ENCODE data around the gene SLC2A11.

DNA sequence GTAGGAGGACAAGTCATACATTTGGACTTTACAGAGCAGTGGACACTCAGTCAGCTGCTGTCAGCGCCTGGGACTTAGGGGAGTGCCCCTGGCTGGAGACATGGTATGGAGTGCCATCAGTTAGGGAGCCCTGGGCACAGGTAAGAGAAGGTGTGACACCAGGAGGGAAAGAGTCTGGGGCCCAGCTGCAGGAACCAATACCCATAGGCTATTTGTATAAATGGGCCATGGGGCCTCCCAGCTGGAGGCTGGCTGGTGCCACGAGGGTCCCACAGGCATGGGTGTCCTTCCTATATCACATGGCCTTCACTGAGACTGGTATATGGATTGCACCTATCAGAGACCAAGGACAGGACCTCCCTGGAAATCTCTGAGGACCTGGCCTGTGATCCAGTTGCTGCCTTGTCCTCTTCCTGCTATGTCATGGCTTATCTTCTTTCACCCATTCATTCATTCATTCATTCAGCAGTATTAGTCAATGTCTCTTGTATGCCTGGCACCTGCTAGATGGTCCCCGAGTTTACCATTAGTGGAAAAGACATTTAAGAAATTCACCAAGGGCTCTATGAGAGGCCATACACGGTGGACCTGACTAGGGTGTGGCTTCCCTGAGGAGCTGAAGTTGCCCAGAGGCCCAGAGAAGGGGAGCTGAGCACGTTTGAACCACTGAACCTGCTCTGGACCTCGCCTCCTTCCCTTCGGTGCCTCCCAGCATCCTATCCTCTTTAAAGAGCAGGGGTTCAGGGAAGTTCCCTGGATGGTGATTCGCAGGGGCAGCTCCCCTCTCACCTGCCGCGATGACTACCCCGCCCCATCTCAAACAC lies 35.7 kb downstream of the SLC2A11 start:
- TF ChIP-seq MXI1 (conservative IDR thresholded peaks at IDR 0.05; ENCODE audit: poor library complexity, severe bottlenecking) (no peak), POLR2AphosphoS5 (IDR thresholded peaks at IDR 0.05) (no peak), EP300 (conservative IDR thresholded peaks at IDR 0.05; ENCODE audit: poor library complexity, severe bottlenecking) (no peak), EZH2 (IDR thresholded peaks at IDR 0.05; ENCODE audit: borderline replicate concordance, insufficient read depth, low read length, poor library complexity, severe bottlenecking) (no peak), RAD21 (conservative IDR thresholded peaks at IDR 0.05) (no peak), TAF1 (IDR thresholded peaks at IDR 0.05; ENCODE audit: low read depth) (no peak), SMC3 (conservative IDR thresholded peaks at IDR 0.05; ENCODE audit: poor library complexity) (no peak)
- TF ChIP-seq, protein P1, sequence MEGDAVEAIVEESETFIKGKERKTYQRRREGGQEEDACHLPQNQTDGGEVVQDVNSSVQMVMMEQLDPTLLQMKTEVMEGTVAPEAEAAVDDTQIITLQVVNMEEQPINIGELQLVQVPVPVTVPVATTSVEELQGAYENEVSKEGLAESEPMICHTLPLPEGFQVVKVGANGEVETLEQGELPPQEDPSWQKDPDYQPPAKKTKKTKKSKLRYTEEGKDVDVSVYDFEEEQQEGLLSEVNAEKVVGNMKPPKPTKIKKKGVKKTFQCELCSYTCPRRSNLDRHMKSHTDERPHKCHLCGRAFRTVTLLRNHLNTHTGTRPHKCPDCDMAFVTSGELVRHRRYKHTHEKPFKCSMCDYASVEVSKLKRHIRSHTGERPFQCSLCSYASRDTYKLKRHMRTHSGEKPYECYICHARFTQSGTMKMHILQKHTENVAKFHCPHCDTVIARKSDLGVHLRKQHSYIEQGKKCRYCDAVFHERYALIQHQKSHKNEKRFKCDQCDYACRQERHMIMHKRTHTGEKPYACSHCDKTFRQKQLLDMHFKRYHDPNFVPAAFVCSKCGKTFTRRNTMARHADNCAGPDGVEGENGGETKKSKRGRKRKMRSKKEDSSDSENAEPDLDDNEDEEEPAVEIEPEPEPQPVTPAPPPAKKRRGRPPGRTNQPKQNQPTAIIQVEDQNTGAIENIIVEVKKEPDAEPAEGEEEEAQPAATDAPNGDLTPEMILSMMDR (IDR thresholded peaks at IDR 0.05; ENCODE audit: poor library complexity, severe bottlenecking): no peak
- TF ChIP-seq, protein P2, sequence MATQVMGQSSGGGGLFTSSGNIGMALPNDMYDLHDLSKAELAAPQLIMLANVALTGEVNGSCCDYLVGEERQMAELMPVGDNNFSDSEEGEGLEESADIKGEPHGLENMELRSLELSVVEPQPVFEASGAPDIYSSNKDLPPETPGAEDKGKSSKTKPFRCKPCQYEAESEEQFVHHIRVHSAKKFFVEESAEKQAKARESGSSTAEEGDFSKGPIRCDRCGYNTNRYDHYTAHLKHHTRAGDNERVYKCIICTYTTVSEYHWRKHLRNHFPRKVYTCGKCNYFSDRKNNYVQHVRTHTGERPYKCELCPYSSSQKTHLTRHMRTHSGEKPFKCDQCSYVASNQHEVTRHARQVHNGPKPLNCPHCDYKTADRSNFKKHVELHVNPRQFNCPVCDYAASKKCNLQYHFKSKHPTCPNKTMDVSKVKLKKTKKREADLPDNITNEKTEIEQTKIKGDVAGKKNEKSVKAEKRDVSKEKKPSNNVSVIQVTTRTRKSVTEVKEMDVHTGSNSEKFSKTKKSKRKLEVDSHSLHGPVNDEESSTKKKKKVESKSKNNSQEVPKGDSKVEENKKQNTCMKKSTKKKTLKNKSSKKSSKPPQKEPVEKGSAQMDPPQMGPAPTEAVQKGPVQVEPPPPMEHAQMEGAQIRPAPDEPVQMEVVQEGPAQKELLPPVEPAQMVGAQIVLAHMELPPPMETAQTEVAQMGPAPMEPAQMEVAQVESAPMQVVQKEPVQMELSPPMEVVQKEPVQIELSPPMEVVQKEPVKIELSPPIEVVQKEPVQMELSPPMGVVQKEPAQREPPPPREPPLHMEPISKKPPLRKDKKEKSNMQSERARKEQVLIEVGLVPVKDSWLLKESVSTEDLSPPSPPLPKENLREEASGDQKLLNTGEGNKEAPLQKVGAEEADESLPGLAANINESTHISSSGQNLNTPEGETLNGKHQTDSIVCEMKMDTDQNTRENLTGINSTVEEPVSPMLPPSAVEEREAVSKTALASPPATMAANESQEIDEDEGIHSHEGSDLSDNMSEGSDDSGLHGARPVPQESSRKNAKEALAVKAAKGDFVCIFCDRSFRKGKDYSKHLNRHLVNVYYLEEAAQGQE (IDR thresholded peaks at IDR 0.05; ENCODE audit: borderline replicate concordance): no peak
